ENCODE results near the gene PAH. TPM values are rescaled to one million over a fixed set of nuclear protein-coding genes. Genes with fewer than 3 reads are reported as not detected.
A peak's percentile ranks its signal among the peaks of the same experiment; 100 is the strongest.

The PAH gene
- total and polyA plus RNA-seq, 2 of the 13 experiments (the other 11 are each of a cell fraction or from before 2014, with no cell fraction given): 192 to 451 TPM

- TF ChIP-seq, protein P1, sequence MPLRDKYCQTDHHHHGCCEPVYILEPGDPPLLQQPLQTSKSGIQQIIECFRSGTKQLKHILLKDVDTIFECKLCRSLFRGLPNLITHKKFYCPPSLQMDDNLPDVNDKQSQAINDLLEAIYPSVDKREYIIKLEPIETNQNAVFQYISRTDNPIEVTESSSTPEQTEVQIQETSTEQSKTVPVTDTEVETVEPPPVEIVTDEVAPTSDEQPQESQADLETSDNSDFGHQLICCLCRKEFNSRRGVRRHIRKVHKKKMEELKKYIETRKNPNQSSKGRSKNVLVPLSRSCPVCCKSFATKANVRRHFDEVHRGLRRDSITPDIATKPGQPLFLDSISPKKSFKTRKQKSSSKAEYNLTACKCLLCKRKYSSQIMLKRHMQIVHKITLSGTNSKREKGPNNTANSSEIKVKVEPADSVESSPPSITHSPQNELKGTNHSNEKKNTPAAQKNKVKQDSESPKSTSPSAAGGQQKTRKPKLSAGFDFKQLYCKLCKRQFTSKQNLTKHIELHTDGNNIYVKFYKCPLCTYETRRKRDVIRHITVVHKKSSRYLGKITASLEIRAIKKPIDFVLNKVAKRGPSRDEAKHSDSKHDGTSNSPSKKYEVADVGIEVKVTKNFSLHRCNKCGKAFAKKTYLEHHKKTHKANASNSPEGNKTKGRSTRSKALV (CRISPR knock-in tag; IDR thresholded peaks at IDR 0.05): peak; percentile 89; the same call in 1 of the 2 replicates
- TF ChIP-seq SCMH1 (CRISPR knock-in tag; IDR thresholded peaks at IDR 0.05; ENCODE audit: borderline replicate concordance): no peak
- H3K9me3 ChIP-seq (ENCODE audit: low read length): no peaks in the 10 kb centered on the region
- ChIA-PET POLR2A (no interaction called here), CTCF (ENCODE audit: low intra/inter-chr PET ratio, low total read pairs) (no interaction called here)
- DNase-seq (ENCODE audit: low spot score): no peak
- H3K36me3 ChIP-seq (replicated peaks in 1 of 2; ENCODE audit: control insufficient read depth in 1 of 2, insufficient read depth in 2 of 2, low read length in 2 of 2): no peaks in the 10 kb centered on the region
- peaks cover 12% of the 10 kb centered on the region for H3K4me1 ChIP-seq (ENCODE audit: insufficient read depth, low read length)
- H3K27me3 ChIP-seq (ENCODE audit: control insufficient read depth in 1 of 2, insufficient read depth in 2 of 2, low read length in 2 of 2): peaks cover 6 to 72% of the 10 kb centered on the region in 2 experiments
- ATAC-seq: peak; percentile 36
- no peak within 1 kb of the TSS for H3K27ac ChIP-seq (ENCODE audit: extremely low read length, insufficient read depth, low read length)
- in situ Hi-C loops (cut with HindIII; ENCODE audit: extremely low pct_ligation_motif_present, low pct_unique_long_range_greater_than_20kb) (no loop called here), intact Hi-C loops (cut with micrococcal nuclease; ENCODE audit: unreplicated experiment) (no loop called here)
- peak within 1 kb of the TSS; percentile 37 to 46 (median 39); a peak in 4 of 6 replicates for H3K4me3 ChIP-seq (replicated peaks in 1 of 3; ENCODE audit: insufficient read depth in 1 of 3, low read depth in 2 of 3, low read length in 3 of 3)
- no peak for FAIRE-seq
- H2AFZ ChIP-seq (ENCODE audit: low read length): no peak within 1 kb of the TSS
- H4K20me1 ChIP-seq (ENCODE audit: insufficient read depth, low read length): no peaks in the 10 kb centered on the region
- BruUV-seq (replicated peaks): no TSS peak
- peak within 1 kb of the TSS; percentile 67 for H3K4me2 ChIP-seq (ENCODE audit: low read depth, low read length)
- H3K9ac ChIP-seq (ENCODE audit: insufficient read depth, low read depth, low read length): no peak within 1 kb of the TSS
- no peaks in the 10 kb centered on the region for H3K79me2 ChIP-seq (ENCODE audit: insufficient read depth, low read length)
- 3% methylated on average over 52 of the region's 52 CpGs for WGBS (ENCODE audit: low lambda C conversion rate)
Observed at GRCh38 chr12:102957339-102958050, 40.5 kb upstream of the PAH start, which contains the start of gene ASCL1. ASCL1 (plus strand) TSS chr12:102957674; CDS start chr12:102958245, 571 bp downstream.

DNA sequence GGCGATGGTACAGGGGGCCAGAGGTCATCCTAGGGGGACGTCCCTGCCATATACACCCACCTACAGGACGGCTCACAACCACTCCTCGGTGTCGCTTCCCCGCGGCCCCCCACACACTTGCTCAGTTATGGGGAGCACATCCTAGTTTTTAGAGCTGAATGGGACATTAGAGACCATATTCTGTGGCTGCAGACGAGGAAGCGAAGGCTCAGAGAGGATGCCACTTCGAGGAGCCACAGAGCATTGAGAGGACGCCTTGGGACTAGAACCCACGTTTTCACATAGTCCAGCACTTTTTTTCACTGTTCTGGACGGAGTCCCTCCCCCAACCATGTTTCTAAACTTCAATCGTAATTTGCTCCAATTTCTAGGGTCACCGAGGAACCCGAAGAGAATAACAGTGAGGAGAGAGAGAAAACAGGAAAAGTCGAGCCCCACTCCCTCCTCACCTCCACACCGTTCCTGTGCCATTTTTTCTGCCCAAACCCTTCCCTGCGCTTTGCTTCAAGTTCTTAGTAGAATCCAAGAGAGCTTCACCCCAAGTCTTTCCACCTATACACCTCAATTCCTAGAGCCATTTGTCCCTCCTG, 39.8 kb upstream of the PAH start:
- Histone ChIP-seq H4K20me1 (ENCODE audit: insufficient read depth, low read length) (no peaks in the 10 kb centered on the region), H3K27ac (ENCODE audit: extremely low read length, insufficient read depth, low read length) (no peak overlapping the region), H3K4me2 (ENCODE audit: low read depth, low read length) (peak overlapping the region; percentile 39; the same call in 1 of the 2 replicates), H3K4me3 (replicated peaks in 1 of 3; ENCODE audit: insufficient read depth in 1 of 3, low read depth in 2 of 3, low read length in 3 of 3) (0 out of 6 replicates have a peak overlapping the region, but pooled peaks of 1 of the 3 experiments have one; percentile 13), H2AFZ (ENCODE audit: low read length) (no peak overlapping the region), H3K4me1 (ENCODE audit: insufficient read depth, low read length) (peaks cover 12% of the 10 kb centered on the region), H3K79me2 (ENCODE audit: insufficient read depth, low read length) (no peaks in the 10 kb centered on the region), H3K9me3 (ENCODE audit: low read length) (no peaks in the 10 kb centered on the region), H3K9ac (ENCODE audit: insufficient read depth, low read depth, low read length) (no peak overlapping the region), H3K27me3 (ENCODE audit: control insufficient read depth in 1 of 2, insufficient read depth in 2 of 2, low read length in 2 of 2) (peaks cover 6 to 68% of the 10 kb centered on the region in 2 experiments), H3K36me3 (replicated peaks in 1 of 2; ENCODE audit: control insufficient read depth in 1 of 2, insufficient read depth in 2 of 2, low read length in 2 of 2) (no peaks in the 10 kb centered on the region)
- CTCF ChIA-PET (ENCODE audit: low intra/inter-chr PET ratio, low total read pairs): no interaction called here
- ATAC-seq (no peak), DNase-seq (ENCODE audit: low spot score) (no peak), FAIRE-seq (no peak)
- WGBS (ENCODE audit: low lambda C conversion rate): 18% methylated on average over 18 of the region's 19 CpGs
- intact Hi-C loops (cut with micrococcal nuclease; ENCODE audit: unreplicated experiment): no loop called here
- TF ChIP-seq ZNF446 (CRISPR knock-in tag; IDR thresholded peaks at IDR 0.05) (no peak), FOSL2 (CRISPR knock-in tag; IDR thresholded peaks at IDR 0.05) (no peak), DRAP1 (CRISPR knock-in tag; IDR thresholded peaks at IDR 0.05) (no peak), ZNF513 (CRISPR knock-in tag; conservative IDR thresholded peaks at IDR 0.05) (no peak), ZNF292 (CRISPR knock-in tag; IDR thresholded peaks at IDR 0.05; ENCODE audit: borderline replicate concordance, low read depth) (no peak)
- TF ChIP-seq, protein P2, sequence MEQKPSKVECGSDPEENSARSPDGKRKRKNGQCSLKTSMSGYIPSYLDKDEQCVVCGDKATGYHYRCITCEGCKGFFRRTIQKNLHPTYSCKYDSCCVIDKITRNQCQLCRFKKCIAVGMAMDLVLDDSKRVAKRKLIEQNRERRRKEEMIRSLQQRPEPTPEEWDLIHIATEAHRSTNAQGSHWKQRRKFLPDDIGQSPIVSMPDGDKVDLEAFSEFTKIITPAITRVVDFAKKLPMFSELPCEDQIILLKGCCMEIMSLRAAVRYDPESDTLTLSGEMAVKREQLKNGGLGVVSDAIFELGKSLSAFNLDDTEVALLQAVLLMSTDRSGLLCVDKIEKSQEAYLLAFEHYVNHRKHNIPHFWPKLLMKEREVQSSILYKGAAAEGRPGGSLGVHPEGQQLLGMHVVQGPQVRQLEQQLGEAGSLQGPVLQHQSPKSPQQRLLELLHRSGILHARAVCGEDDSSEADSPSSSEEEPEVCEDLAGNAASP (CRISPR knock-in tag; IDR thresholded peaks at IDR 0.05; ENCODE audit: borderline replicate concordance): no peak
- BruUV-seq (replicated peaks): no TSS peak
- POLR2A ChIA-PET: no interaction called here
- in situ Hi-C loops (cut with HindIII; ENCODE audit: extremely low pct_ligation_motif_present, low pct_unique_long_range_greater_than_20kb): no loop called here

Data from HepG2 (cell line).